ACC112 (cell line): ENCODE measurements around the gene PAX5.
"Not testable (repeated sequence)": the region's sequence is repeated elsewhere in the genome, so short reads cannot be mapped to it uniquely, and the experiment has no call there.

Experiments used
- H2AFZ ChIP-seq: fragments of 200-600 bp; sonication (generic); one replicate; pipeline ENCODE4 v1.6.0; 2017; ENCODE audit warnings: antibody characterized with exemption, low read length; ENCODE audit not compliant: unreplicated experiment
- H3K27ac ChIP-seq: fragments of 200-600 bp; sonication (generic); 2 replicates; pipeline ENCODE4 v1.5.1; 2014; ENCODE audit warnings: low read depth, mild to moderate bottlenecking, antibody characterized with exemption, low read length, moderate library complexity
- H3K27me3 ChIP-seq: fragments of 200-600 bp; sonication (generic); 2 replicates; pipeline ENCODE4 v1.6.1; 2014; ENCODE audit warnings: mild to moderate bottlenecking, antibody characterized with exemption, low read length, moderate library complexity, mixed read lengths; ENCODE audit not compliant: insufficient read depth
- H3K36me3 ChIP-seq: fragments of 200-600 bp; sonication (generic); 2 replicates; pipeline ENCODE4 v1.6.1; 2016; ENCODE audit warnings: mild to moderate bottlenecking, antibody characterized with exemption, low read length, moderate library complexity, mixed read lengths; ENCODE audit not compliant: insufficient read depth
- H3K4me1 ChIP-seq: fragments of 200-600 bp; sonication (generic); one replicate; pipeline ENCODE4 v1.6.1; 2016; ENCODE audit warnings: low read length, mixed read lengths; ENCODE audit not compliant: insufficient read depth, unreplicated experiment, control insufficient read depth
- H3K4me3 ChIP-seq: fragments of 200-600 bp; sonication (generic); 2 replicates; pipeline ENCODE4 v1.5.1; 2014; ENCODE audit warnings: mild to moderate bottlenecking, low read depth, low read length
- H3K79me2 ChIP-seq: fragments of 200-600 bp; sonication (generic); one replicate; pipeline ENCODE4 v1.6.0; 2016; ENCODE audit warnings: low read length; ENCODE audit not compliant: control insufficient read depth, unreplicated experiment, insufficient read depth

The PAX5 gene

GRCh38 chr9:36878986-36879982, 154.8 kb downstream of the PAX5 start:
- H3K79me2 ChIP-seq, result no peaks in the 10 kb centered on the region
- H3K4me3 ChIP-seq, result no peak overlapping the region
- H3K4me1 ChIP-seq, result no peaks in the 10 kb centered on the region
- H3K27me3 ChIP-seq, result peaks cover 74% of the 10 kb centered on the region
- H2AFZ ChIP-seq, result no peak overlapping the region
- H3K36me3 ChIP-seq, result no peaks in the 10 kb centered on the region
- no peak overlapping the region for H3K27ac ChIP-seq

- no peak overlapping the region for H2AFZ ChIP-seq
- peaks cover 67% of the 10 kb centered on the region for H3K27me3 ChIP-seq
- no peak overlapping the region for H3K27ac ChIP-seq
- no peaks in the 10 kb centered on the region for H3K4me1 ChIP-seq
- no peaks in the 10 kb centered on the region for H3K79me2 ChIP-seq
- H3K4me3 ChIP-seq, result no peak overlapping the region
- H3K36me3 ChIP-seq, result no peaks in the 10 kb centered on the region
These were observed 156.8 kb downstream of the PAX5 start for GRCh38 chr9:36877239-36877638.

GRCh38 chr9:36876056-36876455, 158.0 kb downstream of the PAX5 start:
- Histone ChIP-seq H3K79me2 (no peaks in the 10 kb centered on the region), H3K4me3 (no peak overlapping the region), H3K36me3 (no peaks in the 10 kb centered on the region), H3K27ac (no peak overlapping the region), H3K4me1 (no peaks in the 10 kb centered on the region), H3K27me3 (peaks cover 71% of the 10 kb centered on the region), H2AFZ (no peak overlapping the region)

- H3K36me3 ChIP-seq, result no peaks in the 10 kb centered on the region
- H3K79me2 ChIP-seq, result no peaks in the 10 kb centered on the region
- peaks cover 76% of the 10 kb centered on the region for H3K27me3 ChIP-seq
- no peaks in the 10 kb centered on the region for H3K4me1 ChIP-seq
- no peak overlapping the region for H3K27ac ChIP-seq
- H3K4me3 ChIP-seq, result no peak overlapping the region
- H2AFZ ChIP-seq, result no peak overlapping the region
These were observed 159.1 kb downstream of the PAX5 start for GRCh38 chr9:36874921-36875320.

GRCh38 chr9:36874261-36874660, 159.8 kb downstream of the PAX5 start:
- no peak overlapping the region for H2AFZ ChIP-seq

GRCh38 chr9:36873247-36873875, 160.7 kb downstream of the PAX5 start:
- Histone ChIP-seq H3K36me3 (no peaks in the 10 kb centered on the region), H2AFZ (no peak overlapping the region), H3K4me1 (no peaks in the 10 kb centered on the region), H3K27me3 (peaks cover 75% of the 10 kb centered on the region), H3K27ac (no peak overlapping the region), H3K4me3 (no peak overlapping the region), H3K79me2 (no peaks in the 10 kb centered on the region)

More at GRCh38 chr9:36874261-36874660, 159.8 kb downstream of the PAX5 start:
- Histone ChIP-seq H3K36me3 (no peaks in the 10 kb centered on the region), H3K27me3 (peaks cover 75% of the 10 kb centered on the region), H3K79me2 (no peaks in the 10 kb centered on the region), H3K27ac (no peak overlapping the region), H3K4me3 (no peak overlapping the region), H3K4me1 (no peaks in the 10 kb centered on the region)

GRCh38 chr9:36872641-36873040, 161.4 kb downstream of the PAX5 start:
- no peak overlapping the region for H2AFZ ChIP-seq
- H3K27me3 ChIP-seq, result peaks cover 75% of the 10 kb centered on the region
- H3K27ac ChIP-seq, result no peak overlapping the region
- no peak overlapping the region for H3K4me3 ChIP-seq
- no peaks in the 10 kb centered on the region for H3K36me3 ChIP-seq
- no peaks in the 10 kb centered on the region for H3K79me2 ChIP-seq
- H3K4me1 ChIP-seq, result no peaks in the 10 kb centered on the region

GRCh38 chr9:36871606-36872005, 162.5 kb downstream of the PAX5 start:
- Histone ChIP-seq H3K4me3 (no peak overlapping the region), H3K27ac (no peak overlapping the region), H3K27me3 (peaks cover 75% of the 10 kb centered on the region), H3K4me1 (no peaks in the 10 kb centered on the region), H3K36me3 (no peaks in the 10 kb centered on the region), H3K79me2 (no peaks in the 10 kb centered on the region), H2AFZ (no peak overlapping the region)

GRCh38 chr9:36870960-36871359, 163.1 kb downstream of the PAX5 start:
- Histone ChIP-seq H3K27me3 (peaks cover 75% of the 10 kb centered on the region), H3K27ac (no peak overlapping the region), H2AFZ (no peak overlapping the region), H3K36me3 (no peaks in the 10 kb centered on the region), H3K79me2 (no peaks in the 10 kb centered on the region), H3K4me3 (no peak overlapping the region), H3K4me1 (no peaks in the 10 kb centered on the region)

- H3K27me3 ChIP-seq, result peaks cover 78% of the 10 kb centered on the region
- not testable (repeated sequence) for H3K79me2 ChIP-seq, H3K4me1 ChIP-seq, H2AFZ ChIP-seq, H3K4me3 ChIP-seq, H3K27ac ChIP-seq, H3K36me3 ChIP-seq
These were observed 164.5 kb downstream of the PAX5 start for GRCh38 chr9:36869605-36870004.
